GM12872 (cell line): Measurements from ENCODE around the gene POU2AF3.

ENCODE experiments used
- CTCF ChIP-seq: IDR thresholded peaks from 3 replicates; pipeline ENCODE4 v1.5.1; 2011; ENCODE audit warnings: low read depth, mild to moderate bottlenecking, low read length, moderate library complexity; ENCODE audit not compliant: insufficient read depth

POU2AF3 gene

GRCh38 chr11:111309215-111309915, 11.0 kb downstream of the POU2AF3 start:
- TF ChIP-seq CTCF = no peak

GRCh38 chr11:111310088-111310487, 11.7 kb downstream of the POU2AF3 start:
- no peak for TF ChIP-seq CTCF

DNA sequence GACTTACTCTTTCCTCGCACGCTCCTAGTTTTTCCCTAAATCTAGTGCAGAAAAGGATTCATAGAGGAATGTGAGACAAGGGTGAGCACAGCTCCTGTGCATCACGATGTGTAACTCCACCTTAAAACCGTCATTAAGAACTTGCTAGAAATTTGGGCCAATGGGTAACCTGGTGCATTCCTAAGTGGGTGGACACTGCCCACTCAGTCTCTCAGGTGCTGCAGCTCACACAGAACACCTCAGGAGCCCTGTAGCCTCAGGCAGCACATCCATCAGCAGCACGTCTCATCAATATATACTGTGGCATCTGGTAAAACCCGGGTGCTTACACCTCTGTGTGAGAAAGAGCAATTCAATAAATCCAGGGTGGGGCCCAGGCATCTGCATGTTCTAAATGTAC, 12.4 kb downstream of the POU2AF3 start:
- TF ChIP-seq CTCF = no peak

DNA sequence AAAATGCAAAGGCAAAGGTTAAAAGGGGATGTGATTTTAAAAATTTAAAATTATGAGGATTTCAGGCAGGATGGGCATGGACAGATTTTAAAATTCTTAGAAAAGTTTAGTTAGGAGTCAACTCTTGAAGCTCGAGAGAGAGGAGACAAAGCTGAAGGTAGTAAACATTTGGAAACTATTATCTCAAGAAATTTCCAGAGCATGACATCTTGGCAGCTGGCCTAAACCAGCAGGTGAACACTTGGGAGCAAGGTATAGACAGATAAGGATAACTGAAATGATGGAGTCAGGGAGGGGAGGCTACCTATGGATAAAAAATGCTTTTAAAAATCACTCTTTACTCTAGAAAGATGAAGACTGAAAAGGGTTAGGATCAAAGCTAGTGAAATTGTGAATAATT, 13.7 kb downstream of the POU2AF3 start:
- no peak for TF ChIP-seq CTCF

DNA sequence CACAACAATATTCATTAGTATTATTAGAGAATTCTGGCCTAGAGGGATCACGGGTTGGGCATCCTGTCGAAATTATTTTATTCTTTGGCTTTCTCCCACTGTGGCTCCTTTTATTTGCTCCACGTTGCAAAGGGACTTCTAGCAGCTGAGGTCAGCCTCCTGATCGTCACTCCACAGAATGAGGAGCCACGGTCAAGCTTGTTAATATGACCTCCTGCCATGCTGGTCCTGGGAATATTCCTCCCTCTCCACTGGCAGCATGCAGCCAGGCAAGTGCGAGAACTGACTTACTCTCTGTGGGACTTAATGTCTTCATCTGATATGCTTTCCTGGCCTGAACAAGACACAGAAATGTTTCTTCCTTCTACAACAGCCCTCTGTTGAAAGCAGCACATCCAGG, 20.9 kb downstream of the POU2AF3 start:
- TF ChIP-seq CTCF = no peak

- no peak for TF ChIP-seq CTCF
Observed at GRCh38 chr11:111320728-111321568, 22.6 kb downstream of the POU2AF3 start.

DNA sequence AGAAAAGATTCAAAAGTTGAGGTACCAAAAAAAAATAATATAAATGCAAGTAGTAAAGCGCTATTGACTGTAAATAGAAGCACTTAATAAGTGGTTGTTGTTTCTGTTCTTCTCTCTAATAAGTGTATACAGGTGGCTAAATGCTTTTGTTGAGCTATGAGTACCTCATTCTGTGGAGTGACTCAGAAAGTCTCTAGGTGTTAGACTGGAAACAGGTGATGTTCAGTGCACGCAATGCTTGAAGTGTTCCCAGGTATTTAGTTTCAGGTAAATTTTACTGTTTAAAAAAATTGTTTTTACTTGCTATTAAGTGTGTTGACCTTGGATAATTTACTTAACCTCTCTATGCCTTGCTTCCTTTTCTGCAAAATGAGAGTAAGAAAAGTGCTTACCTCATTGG, 24.2 kb downstream of the POU2AF3 start:
- no peak for TF ChIP-seq CTCF
